OCI-LY3 (cell line): ENCODE data around the gene DEPDC5.

Source experiments
- EZH2phosphoT487 ChIP-seq: fragments of 200-600 bp; shearing (Covaris generic); IDR thresholded peaks from 2 replicates; pipeline ENCODE4 v1.6.1; 2018; ENCODE audit warnings: antibody characterized with exemption, mixed run types, low read depth
- TF ChIP-seq, protein P1 (sequence below): fragments of 200-600, 300-600 bp; sonication (generic); IDR thresholded peaks from 2 replicates; pipeline ENCODE4 v1.5.1; 2014; ENCODE audit warnings: antibody characterized with exemption, low read length, low read depth

GRCh38 chr22:31870890-31871289, 117.1 kb downstream of the DEPDC5 start:
- TF ChIP-seq EZH2phosphoT487, result no peak
- TF ChIP-seq, protein P1, sequence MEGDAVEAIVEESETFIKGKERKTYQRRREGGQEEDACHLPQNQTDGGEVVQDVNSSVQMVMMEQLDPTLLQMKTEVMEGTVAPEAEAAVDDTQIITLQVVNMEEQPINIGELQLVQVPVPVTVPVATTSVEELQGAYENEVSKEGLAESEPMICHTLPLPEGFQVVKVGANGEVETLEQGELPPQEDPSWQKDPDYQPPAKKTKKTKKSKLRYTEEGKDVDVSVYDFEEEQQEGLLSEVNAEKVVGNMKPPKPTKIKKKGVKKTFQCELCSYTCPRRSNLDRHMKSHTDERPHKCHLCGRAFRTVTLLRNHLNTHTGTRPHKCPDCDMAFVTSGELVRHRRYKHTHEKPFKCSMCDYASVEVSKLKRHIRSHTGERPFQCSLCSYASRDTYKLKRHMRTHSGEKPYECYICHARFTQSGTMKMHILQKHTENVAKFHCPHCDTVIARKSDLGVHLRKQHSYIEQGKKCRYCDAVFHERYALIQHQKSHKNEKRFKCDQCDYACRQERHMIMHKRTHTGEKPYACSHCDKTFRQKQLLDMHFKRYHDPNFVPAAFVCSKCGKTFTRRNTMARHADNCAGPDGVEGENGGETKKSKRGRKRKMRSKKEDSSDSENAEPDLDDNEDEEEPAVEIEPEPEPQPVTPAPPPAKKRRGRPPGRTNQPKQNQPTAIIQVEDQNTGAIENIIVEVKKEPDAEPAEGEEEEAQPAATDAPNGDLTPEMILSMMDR, result no peak
